OCI-LY3 (cell line): ENCODE data around the gene NGB.

ENCODE experiments used
- EZH2phosphoT487 ChIP-seq: fragments of 200-600 bp; shearing (Covaris generic); IDR thresholded peaks from 2 replicates; pipeline ENCODE4 v1.6.1; 2018; ENCODE audit warnings: antibody characterized with exemption, mixed run types, low read depth
- TF ChIP-seq, protein P1 (sequence below): fragments of 200-600, 300-600 bp; sonication (generic); IDR thresholded peaks from 2 replicates; pipeline ENCODE4 v1.5.1; 2014; ENCODE audit warnings: antibody characterized with exemption, low read length, low read depth

DNA sequence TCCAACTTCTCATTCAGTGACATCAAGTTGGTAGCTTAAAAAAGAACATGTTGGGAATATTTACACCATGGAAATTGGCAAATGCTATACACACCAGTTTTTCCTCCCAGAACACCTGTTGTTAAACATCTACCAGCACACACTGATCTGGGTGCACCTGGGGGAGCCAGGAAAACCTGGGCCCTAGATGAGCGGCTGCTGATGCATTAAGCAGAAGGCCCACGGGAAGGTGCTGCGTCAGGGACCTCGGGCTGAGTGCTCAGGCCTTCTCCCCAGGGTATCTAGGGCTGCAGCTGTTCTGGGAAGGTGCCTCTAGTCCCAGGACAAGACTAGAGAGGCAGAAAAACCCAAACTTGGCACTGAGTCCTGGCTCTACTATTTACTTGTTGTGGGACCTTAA lies 2.8 kb upstream of the NGB start:
- TF ChIP-seq, protein P1, sequence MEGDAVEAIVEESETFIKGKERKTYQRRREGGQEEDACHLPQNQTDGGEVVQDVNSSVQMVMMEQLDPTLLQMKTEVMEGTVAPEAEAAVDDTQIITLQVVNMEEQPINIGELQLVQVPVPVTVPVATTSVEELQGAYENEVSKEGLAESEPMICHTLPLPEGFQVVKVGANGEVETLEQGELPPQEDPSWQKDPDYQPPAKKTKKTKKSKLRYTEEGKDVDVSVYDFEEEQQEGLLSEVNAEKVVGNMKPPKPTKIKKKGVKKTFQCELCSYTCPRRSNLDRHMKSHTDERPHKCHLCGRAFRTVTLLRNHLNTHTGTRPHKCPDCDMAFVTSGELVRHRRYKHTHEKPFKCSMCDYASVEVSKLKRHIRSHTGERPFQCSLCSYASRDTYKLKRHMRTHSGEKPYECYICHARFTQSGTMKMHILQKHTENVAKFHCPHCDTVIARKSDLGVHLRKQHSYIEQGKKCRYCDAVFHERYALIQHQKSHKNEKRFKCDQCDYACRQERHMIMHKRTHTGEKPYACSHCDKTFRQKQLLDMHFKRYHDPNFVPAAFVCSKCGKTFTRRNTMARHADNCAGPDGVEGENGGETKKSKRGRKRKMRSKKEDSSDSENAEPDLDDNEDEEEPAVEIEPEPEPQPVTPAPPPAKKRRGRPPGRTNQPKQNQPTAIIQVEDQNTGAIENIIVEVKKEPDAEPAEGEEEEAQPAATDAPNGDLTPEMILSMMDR = no peak
- TF ChIP-seq EZH2phosphoT487 = no peak
